Measurements from ENCODE around the gene FMR1NB. TPM values are rescaled to one million over a fixed set of nuclear protein-coding genes. Genes with fewer than 3 reads are reported as not detected.

FMR1NB gene
- total and polyA plus RNA-seq, 2 of the 13 experiments (the other 11 are each of a cell fraction or from before 2014, with no cell fraction given) = not detected

DNA sequence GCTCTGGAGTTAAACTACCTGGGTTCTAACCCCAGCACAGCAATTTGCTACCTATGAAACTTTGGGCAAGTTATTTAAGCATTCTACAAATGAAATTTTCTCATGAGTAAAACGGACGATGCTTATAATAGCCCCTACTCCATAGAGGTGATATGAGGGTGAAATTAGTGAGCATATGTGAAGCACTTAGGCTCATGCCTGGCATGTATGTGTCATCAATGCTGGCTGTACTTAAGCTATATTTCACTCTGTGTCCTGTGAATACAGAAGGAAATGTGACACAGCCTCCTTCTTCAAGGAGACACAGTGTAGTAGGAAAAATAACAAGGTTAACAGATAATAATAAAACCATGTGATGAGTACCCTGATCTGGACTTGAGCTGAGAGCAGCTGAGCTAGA, 20.4 kb upstream of the FMR1NB start:
- H3K4me2 ChIP-seq (ENCODE audit: low read depth, low read length) = no peak overlapping the region
- H3K79me2 ChIP-seq (ENCODE audit: insufficient read depth, low read length) = no peaks in the 10 kb centered on the region
- WGBS (ENCODE audit: low lambda C conversion rate) = 0% methylated on average over 2 of the region's 2 CpGs
- no peaks in the 10 kb centered on the region for H3K9me3 ChIP-seq (ENCODE audit: low read length)
- H3K27me3 ChIP-seq (ENCODE audit: control insufficient read depth in 1 of 2, insufficient read depth in 2 of 2, low read length in 2 of 2) = no peaks in the 10 kb centered on the region
- ATAC-seq = no peak
- no TSS peak for BruUV-seq (replicated peaks)
- no peak overlapping the region for H3K27ac ChIP-seq (ENCODE audit: extremely low read length, insufficient read depth, low read length)
- H4K20me1 ChIP-seq (ENCODE audit: insufficient read depth, low read length) = no peaks in the 10 kb centered on the region
- FAIRE-seq = no peak
- intact Hi-C loops (cut with micrococcal nuclease; ENCODE audit: unreplicated experiment) = no loop called here
- H3K36me3 ChIP-seq (replicated peaks in 1 of 2; ENCODE audit: control insufficient read depth in 1 of 2, insufficient read depth in 2 of 2, low read length in 2 of 2) = no peaks in the 10 kb centered on the region
- ChIA-PET CTCF (ENCODE audit: low intra/inter-chr PET ratio, low total read pairs) (no interaction called here), POLR2A (no interaction called here)
- no peak overlapping the region for H3K4me3 ChIP-seq (replicated peaks in 1 of 3; ENCODE audit: insufficient read depth in 1 of 3, low read depth in 2 of 3, low read length in 3 of 3)
- H3K4me1 ChIP-seq (ENCODE audit: insufficient read depth, low read length) = no peaks in the 10 kb centered on the region
- no peak for DNase-seq (ENCODE audit: low spot score)
- TF ChIP-seq RXRA (CRISPR knock-in tag; IDR thresholded peaks at IDR 0.05) = no peak
- TF ChIP-seq, protein P1, sequence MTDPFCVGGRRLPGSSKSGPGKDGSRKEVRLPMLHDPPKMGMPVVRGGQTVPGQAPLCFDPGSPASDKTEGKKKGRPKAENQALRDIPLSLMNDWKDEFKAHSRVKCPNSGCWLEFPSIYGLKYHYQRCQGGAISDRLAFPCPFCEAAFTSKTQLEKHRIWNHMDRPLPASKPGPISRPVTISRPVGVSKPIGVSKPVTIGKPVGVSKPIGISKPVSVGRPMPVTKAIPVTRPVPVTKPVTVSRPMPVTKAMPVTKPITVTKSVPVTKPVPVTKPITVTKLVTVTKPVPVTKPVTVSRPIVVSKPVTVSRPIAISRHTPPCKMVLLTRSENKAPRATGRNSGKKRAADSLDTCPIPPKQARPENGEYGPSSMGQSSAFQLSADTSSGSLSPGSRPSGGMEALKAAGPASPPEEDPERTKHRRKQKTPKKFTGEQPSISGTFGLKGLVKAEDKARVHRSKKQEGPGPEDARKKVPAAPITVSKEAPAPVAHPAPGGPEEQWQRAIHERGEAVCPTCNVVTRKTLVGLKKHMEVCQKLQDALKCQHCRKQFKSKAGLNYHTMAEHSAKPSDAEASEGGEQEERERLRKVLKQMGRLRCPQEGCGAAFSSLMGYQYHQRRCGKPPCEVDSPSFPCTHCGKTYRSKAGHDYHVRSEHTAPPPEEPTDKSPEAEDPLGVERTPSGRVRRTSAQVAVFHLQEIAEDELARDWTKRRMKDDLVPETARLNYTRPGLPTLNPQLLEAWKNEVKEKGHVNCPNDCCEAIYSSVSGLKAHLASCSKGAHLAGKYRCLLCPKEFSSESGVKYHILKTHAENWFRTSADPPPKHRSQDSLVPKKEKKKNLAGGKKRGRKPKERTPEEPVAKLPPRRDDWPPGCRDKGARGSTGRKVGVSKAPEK (CRISPR knock-in tag; IDR thresholded peaks at IDR 0.05; ENCODE audit: borderline replicate concordance) = no peak
- TF ChIP-seq, protein P2, sequence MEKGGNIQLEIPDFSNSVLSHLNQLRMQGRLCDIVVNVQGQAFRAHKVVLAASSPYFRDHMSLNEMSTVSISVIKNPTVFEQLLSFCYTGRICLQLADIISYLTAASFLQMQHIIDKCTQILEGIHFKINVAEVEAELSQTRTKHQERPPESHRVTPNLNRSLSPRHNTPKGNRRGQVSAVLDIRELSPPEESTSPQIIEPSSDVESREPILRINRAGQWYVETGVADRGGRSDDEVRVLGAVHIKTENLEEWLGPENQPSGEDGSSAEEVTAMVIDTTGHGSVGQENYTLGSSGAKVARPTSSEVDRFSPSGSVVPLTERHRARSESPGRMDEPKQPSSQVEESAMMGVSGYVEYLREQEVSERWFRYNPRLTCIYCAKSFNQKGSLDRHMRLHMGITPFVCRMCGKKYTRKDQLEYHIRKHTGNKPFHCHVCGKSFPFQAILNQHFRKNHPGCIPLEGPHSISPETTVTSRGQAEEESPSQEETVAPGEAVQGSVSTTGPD (CRISPR knock-in tag; IDR thresholded peaks at IDR 0.05) = no peak
- TF ChIP-seq ZNF781 (CRISPR knock-in tag; IDR thresholded peaks at IDR 0.05; ENCODE audit: borderline replicate concordance, not compliant biosample characterization) = no peak
- no peak for TF ChIP-seq RORA (CRISPR knock-in tag; IDR thresholded peaks at IDR 0.05)
- no peak for TF ChIP-seq KAT7 (CRISPR knock-in tag; IDR thresholded peaks at IDR 0.05; ENCODE audit: borderline replicate concordance)
- TF ChIP-seq, protein P3, sequence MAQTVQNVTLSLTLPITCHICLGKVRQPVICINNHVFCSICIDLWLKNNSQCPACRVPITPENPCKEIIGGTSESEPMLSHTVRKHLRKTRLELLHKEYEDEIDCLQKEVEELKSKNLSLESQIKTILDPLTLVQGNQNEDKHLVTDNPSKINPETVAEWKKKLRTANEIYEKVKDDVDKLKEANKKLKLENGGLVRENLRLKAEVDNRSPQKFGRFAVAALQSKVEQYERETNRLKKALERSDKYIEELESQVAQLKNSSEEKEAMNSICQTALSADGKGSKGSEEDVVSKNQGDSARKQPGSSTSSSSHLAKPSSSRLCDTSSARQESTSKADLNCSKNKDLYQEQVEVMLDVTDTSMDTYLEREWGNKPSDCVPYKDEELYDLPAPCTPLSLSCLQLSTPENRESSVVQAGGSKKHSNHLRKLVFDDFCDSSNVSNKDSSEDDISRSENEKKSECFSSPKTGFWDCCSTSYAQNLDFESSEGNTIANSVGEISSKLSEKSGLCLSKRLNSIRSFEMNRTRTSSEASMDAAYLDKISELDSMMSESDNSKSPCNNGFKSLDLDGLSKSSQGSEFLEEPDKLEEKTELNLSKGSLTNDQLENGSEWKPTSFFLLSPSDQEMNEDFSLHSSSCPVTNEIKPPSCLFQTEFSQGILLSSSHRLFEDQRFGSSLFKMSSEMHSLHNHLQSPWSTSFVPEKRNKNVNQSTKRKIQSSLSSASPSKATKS (CRISPR knock-in tag; IDR thresholded peaks at IDR 0.05) = no peak
- TF ChIP-seq CENPX (CRISPR knock-in tag; IDR thresholded peaks at IDR 0.05) = no peak
- TF ChIP-seq, protein P4, sequence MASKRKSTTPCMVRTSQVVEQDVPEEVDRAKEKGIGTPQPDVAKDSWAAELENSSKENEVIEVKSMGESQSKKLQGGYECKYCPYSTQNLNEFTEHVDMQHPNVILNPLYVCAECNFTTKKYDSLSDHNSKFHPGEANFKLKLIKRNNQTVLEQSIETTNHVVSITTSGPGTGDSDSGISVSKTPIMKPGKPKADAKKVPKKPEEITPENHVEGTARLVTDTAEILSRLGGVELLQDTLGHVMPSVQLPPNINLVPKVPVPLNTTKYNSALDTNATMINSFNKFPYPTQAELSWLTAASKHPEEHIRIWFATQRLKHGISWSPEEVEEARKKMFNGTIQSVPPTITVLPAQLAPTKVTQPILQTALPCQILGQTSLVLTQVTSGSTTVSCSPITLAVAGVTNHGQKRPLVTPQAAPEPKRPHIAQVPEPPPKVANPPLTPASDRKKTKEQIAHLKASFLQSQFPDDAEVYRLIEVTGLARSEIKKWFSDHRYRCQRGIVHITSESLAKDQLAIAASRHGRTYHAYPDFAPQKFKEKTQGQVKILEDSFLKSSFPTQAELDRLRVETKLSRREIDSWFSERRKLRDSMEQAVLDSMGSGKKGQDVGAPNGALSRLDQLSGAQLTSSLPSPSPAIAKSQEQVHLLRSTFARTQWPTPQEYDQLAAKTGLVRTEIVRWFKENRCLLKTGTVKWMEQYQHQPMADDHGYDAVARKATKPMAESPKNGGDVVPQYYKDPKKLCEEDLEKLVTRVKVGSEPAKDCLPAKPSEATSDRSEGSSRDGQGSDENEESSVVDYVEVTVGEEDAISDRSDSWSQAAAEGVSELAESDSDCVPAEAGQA (IDR thresholded peaks at IDR 0.05; ENCODE audit: low read depth) = no peak
- TF ChIP-seq, protein P4 (CRISPR knock-in tag; IDR thresholded peaks at IDR 0.05; ENCODE audit: borderline replicate concordance) = no peak
- no peak for TF ChIP-seq AGO2 (optimal IDR thresholded peaks at IDR 0.05; ENCODE audit: low read depth, low read length)
- no peak for TF ChIP-seq REPIN1 (CRISPR knock-in tag; IDR thresholded peaks at IDR 0.05; ENCODE audit: borderline replicate concordance, low read depth)
- H2AFZ ChIP-seq (ENCODE audit: low read length) = no peak overlapping the region
- H3K9ac ChIP-seq (ENCODE audit: insufficient read depth, low read depth, low read length) = no peak overlapping the region
- in situ Hi-C loops (cut with HindIII; ENCODE audit: extremely low pct_ligation_motif_present, low pct_unique_long_range_greater_than_20kb) = no loop called here
